Mononuclear cell (primary cell): ENCODE data around the gene CAPNS1. TPM values are rescaled to one million over a fixed set of nuclear protein-coding genes. Genes with fewer than 3 reads are reported as not detected.

Experiments used
- H3K27me3 ChIP-seq: 2 replicates; pipeline ENCODE4 v1.6.0; 2011; ENCODE audit warnings: low read length, control low read depth; ENCODE audit not compliant: insufficient read depth
- H3K4me1 ChIP-seq: 2 replicates; pipeline ENCODE4 v1.5.1; 2011; ENCODE audit warnings: mild to moderate bottlenecking, low read length, control low read depth; ENCODE audit not compliant: insufficient read depth
- H3K4me3 ChIP-seq: 2 replicates; pipeline ENCODE4 v1.5.1; 2011; ENCODE audit warnings: mild to moderate bottlenecking, low read length, moderate library complexity
- H3K9me3 ChIP-seq: 2 replicates; pipeline ENCODE4 v1.5.1; 2011; ENCODE audit warnings: low read depth, mild to moderate bottlenecking, control low read depth, low read length
- total RNA-seq: library from RNA; depleted of rRNA; stranded (reverse); fragments of >200 nt; gene quantifications from one replicate; pipeline ENCODE4 v1.2.3, GENCODE V29; 2012

CAPNS1 gene
- total RNA-seq, 1 donor = 227 TPM

DNA sequence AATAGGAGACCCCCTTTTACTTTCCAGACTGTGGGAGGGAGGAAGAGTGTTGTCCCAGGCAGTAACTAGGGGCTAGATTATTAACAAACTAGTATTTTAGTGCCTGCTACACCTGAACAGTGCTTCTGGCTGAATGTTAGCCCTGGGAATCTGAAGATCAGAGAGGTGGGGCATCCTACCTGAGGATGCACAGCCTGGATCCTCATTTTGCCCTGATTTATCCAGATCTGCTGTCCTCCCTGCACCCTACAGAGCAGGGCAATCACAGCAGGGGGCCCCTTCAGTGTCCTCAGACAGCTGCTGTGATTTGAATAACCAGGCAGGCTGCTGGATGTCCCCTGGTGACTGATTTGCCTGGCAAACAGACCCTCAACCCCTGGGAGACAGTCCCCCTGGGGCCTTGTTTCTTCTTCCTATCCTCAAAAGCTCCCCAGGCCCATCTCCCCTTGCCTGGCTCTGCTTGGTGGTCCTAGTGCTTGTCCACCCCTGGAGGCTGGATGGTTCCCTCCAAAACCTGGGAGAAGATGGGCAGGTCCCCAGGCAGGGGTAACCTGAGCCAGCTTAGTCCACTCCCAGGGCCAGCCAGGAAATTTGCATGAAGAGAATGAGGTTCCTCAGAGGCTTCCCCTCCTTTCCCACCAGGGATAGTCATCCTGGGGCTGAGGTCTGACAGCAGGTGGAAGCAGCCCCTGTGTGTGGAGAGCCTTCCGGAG lies 29.2 kb upstream of the CAPNS1 start, which contains the start of gene OVOL3:
OVOL3 (plus strand) TSS at position 657 of the 713 bp plus-strand sequence. CDS start 60 bp downstream, outside the sequence.
- Histone ChIP-seq H3K27me3 (no peaks in the 10 kb centered on the region), H3K4me1 (peaks cover 14% of the 10 kb centered on the region), H3K4me3 (no peak within 1 kb of the TSS), H3K9me3 (no peaks in the 10 kb centered on the region)

DNA sequence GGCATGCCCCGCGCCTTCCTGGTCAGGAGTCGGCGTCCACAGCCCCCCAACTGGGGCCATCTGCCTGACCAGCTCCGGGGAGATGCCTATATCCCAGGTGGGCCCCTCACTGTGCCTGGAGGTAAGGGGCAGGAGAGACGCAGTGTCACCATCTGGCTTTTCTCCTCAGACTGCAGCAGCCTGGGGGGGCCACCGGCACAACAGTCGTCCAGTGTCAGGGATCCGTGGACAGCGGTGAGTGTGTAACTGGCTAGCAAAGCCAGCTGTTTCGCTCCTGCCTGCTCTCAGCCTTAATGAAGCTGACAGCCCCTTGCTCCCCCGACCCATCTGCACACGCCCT lies 28.7 kb upstream of the CAPNS1 start:
- Histone ChIP-seq H3K27me3 (no peaks in the 10 kb centered on the region), H3K4me3 (no peak overlapping the region), H3K4me1 (peaks cover 19% of the 10 kb centered on the region), H3K9me3 (no peaks in the 10 kb centered on the region)

DNA sequence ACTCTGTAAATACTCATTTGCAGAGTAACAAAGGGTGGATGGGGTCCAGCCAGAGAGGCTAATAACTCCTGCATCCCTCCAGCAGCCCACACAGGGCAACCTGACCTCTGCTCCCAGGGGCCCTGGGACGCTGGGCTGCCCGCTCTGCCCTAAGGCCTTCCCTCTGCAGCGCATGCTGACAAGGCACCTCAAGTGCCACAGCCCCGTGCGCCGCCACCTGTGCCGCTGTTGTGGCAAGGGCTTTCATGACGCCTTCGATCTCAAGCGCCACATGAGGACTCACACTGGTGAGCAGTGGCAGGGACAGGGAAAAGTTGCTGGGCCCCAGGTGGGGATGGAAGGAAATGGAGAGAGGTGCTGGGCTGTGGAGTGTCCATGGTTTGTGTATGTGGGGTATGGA lies 27.2 kb upstream of the CAPNS1 start:
- no peaks in the 10 kb centered on the region for H3K27me3 ChIP-seq
- no peaks in the 10 kb centered on the region for H3K9me3 ChIP-seq
- H3K4me1 ChIP-seq = peaks cover 27% of the 10 kb centered on the region
- no peak overlapping the region for H3K4me3 ChIP-seq

DNA sequence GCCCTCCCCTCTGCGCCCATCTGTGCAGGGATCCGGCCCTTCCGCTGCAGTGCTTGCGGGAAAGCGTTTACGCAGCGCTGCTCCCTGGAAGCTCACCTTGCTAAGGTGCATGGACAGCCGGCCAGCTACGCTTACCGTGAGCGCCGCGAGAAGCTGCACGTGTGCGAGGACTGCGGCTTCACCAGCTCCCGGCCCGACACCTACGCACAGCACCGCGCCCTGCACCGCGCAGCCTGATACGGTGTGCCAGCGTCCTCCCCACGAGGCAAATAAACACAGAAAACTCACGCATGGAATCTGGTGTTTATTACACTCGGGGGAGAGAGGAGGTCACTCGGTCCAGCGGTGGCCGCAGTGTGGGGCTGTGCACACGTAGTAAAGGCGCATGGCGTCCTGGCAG lies 26.4 kb upstream of the CAPNS1 start:
- peak overlapping the region; percentile 71 for H3K4me3 ChIP-seq
- H3K9me3 ChIP-seq = no peaks in the 10 kb centered on the region
- no peaks in the 10 kb centered on the region for H3K27me3 ChIP-seq
- H3K4me1 ChIP-seq = peaks cover 27% of the 10 kb centered on the region

DNA sequence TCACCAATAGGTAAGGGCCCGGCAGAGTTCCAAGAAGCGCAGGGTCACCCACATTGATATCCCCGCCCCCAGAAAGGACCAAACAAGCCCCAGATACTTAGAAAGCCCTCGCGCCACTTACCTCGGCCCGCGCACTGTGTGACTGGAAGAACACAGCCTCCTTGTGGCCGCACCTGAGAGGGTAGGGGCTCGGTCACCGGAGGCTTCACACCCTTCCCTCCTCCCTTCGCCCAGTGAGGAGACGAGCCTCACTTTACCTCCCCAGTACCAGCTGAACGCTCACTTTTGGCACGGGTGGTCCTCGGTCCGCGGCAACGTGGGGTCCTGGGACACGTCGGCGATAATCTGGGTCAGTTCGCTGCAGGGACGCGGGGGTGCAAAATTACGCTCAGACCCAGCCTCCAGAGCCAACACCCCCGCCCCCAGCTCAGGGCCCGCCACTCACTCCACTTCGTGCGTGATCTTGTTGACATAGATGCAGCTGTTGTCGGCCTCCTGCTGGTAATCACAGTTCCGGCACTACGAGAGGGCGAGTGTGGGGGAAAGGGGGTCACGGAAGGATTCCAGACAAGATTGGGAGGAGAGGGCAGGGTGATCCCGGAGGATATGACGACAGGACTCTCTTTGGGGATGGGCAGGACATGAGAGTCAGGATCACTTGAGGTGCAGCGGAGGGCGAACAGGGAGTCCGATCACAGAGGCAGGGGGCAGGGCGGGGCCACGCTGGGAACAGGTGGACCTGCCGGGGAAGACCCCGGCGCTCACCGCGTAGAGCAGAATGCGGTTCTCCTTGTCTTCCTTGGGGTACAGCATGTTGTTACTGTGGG lies 25.8 kb upstream of the CAPNS1 start:
- H3K4me3 ChIP-seq = peak overlapping the region; percentile 71
- no peaks in the 10 kb centered on the region for H3K27me3 ChIP-seq
- no peaks in the 10 kb centered on the region for H3K9me3 ChIP-seq
- H3K4me1 ChIP-seq = peaks cover 27% of the 10 kb centered on the region

DNA sequence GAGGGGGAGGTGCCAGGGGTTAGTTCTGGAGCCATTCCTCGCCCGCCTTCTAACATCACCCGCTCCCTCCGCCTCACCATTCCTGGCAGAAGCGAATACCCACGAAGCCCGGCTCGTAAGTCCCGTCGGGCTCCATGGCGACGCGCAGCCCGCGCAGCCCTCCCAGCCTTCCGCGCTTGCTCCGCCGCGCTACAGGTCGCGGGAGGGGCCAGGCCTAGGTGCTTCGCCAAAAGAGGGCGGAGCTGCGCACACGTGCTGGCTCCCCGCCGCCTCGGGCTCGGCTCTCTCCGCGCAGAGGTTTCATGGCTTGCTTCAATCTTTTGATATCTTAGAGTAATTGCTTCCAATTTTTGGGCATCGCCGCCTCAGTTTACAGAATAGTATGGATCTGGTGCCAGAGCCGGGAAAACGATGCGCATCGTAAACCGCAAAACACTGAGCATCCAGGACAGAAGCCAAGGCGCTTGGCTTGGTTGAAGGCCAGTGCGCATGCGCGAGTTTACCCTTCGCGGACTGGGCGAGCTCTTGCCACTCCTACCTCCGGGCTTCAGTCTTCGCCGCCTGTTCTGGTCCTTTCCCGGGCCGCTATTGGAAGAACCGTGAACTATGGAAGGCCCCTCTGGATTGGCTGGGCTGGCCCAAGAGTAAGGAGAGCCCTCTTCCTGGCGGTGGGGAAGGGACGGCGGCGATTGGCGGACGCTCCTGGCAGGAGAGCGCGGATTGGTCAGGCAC lies 25.0 kb upstream of the CAPNS1 start, which contains the start of gene POLR2I:
POLR2I (minus strand) TSS at position 155 of the 732 bp plus-strand sequence; CDS start at position 136, 19 bp downstream.
- H3K9me3 ChIP-seq = no peaks in the 10 kb centered on the region
- no peaks in the 10 kb centered on the region for H3K27me3 ChIP-seq
- H3K4me3 ChIP-seq = peak within 1 kb of the TSS; percentile 71
- H3K4me1 ChIP-seq = peaks cover 27% of the 10 kb centered on the region

DNA sequence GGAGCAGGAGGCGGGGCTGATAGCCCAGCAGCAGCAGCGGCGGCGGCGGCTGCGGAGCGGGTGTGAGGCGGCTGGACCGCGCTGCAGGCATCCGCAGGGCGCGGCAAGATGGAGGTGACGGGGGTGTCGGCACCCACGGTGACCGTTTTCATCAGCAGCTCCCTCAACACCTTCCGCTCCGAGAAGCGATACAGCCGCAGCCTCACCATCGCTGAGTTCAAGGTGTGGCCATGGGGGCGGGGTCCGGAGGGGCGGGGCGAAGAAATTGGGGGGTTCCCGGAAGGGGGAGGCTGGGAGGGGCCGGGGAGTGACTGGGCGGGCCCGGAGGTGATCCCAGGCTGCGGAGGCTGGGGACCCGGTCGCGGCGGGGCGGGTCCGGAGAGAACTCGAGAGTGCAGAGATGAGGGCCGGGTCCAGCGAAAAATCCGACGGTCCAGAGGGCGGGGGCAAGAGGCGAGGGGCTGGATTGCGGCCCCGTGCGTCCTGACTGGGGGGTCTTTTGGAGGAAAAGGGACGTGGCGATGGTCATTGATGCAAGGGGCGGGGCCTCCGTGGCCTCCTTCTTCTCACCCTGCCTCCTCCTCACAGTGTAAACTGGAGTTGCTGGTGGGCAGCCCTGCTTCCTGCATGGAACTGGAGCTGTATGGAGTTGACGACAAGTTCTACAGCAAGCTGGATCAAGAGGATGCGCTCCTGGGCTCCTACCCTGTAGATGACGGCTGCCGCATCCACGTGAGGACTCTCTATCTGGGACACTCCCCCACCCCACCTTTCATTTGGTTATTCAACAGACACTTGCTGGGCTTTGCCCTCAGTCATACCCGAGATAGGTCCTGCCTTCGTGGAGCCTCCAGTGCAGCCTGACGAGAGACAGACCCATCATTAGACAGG lies 24.2 kb upstream of the CAPNS1 start, which contains the start of gene TBCB:
TBCB (plus strand) TSS at position 16 of the 891 bp plus-strand sequence; CDS start at position 109, 93 bp downstream.
- H3K4me3 ChIP-seq = peak within 1 kb of the TSS; percentile 71
- no peaks in the 10 kb centered on the region for H3K27me3 ChIP-seq
- no peaks in the 10 kb centered on the region for H3K9me3 ChIP-seq

DNA sequence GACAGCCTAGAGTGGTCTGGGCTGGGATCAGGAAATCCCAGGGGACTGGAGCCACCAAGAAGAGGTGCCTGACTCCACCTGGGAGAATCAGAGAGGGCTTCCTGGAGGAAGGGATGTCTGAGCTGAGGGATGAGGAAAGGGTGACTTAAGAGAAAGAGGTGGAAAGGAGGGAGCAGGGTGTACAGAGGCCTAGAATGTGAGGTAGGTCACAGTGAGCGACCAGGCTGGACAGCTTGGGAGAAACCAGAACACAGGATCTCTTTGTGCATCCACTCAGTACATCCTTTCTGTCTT lies 23.6 kb upstream of the CAPNS1 start:
- Histone ChIP-seq H3K9me3 (no peaks in the 10 kb centered on the region), H3K4me1 (peaks cover 27% of the 10 kb centered on the region), H3K4me3 (peak overlapping the region; percentile 71), H3K27me3 (no peaks in the 10 kb centered on the region)

More for the DNA sequence above, 24.2 kb upstream of the CAPNS1 start, which contains the start of gene TBCB:
- H3K4me1 ChIP-seq = peaks cover 27% of the 10 kb centered on the region

DNA sequence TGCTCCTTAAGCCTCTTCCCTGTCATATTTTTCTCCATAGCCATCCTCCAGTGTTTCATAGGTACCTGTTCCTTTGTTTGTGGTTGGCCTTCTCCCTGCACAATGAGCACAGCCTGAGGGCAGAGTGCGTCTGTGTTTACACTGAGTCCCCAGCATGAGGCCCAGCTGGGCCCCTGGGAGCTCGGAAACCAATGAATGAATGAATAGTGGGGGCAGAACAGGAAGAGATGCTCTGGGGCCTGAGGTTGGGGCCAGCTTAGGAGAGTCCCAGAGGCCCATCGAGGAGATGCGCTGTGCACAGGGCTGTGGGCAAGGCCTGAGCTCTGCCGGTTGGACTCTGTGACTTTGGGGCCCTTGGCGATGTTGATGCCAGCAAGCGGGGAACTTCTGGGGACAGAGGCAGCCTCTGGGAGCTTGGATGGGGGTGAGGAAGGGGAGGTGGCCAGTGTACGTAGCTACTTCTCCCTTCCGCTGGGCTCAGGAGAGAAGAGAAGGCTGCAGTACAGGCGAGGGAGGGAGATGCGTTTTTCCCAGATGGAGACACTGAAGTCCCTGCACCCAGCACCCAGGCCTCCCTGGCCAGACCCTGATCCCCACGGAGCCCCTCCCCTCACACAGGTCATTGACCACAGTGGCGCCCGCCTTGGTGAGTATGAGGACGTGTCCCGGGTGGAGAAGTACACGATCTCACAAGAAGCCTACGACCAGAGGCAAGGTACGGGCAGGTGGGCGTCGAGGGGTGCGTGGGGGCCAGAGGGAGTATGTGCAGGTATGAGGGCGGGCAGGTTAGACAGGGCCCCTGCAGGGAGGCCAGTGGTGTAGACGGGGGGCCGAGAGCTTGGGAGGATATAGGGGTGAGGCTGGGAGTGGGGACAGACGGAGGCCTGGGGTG lies 19.5 kb upstream of the CAPNS1 start:
- Histone ChIP-seq H3K4me3 (no peak overlapping the region), H3K9me3 (no peaks in the 10 kb centered on the region), H3K4me1 (peaks cover 13% of the 10 kb centered on the region), H3K27me3 (no peaks in the 10 kb centered on the region)

DNA sequence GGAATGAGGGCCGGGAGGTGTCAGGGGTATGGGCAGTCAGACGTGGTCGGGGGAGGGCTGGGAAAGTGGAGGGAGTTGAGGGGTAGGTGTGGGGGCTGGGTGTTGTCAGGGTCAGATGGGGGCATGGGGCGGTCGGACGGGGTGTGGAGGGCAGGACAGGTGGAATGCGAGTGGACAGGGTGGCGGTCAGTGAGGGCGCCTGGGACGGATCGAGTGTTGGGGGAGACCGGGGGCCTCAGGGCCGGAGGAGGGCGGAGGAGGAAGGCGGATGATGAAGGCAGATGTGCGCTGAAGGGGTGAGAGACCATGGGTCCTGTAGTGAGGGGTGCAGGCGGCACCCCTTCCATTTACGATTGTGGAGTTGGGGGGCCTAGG lies 18.9 kb upstream of the CAPNS1 start:
- H3K9me3 ChIP-seq = no peaks in the 10 kb centered on the region
- peaks cover 11% of the 10 kb centered on the region for H3K4me1 ChIP-seq
- H3K4me3 ChIP-seq = no peak overlapping the region
- no peaks in the 10 kb centered on the region for H3K27me3 ChIP-seq

DNA sequence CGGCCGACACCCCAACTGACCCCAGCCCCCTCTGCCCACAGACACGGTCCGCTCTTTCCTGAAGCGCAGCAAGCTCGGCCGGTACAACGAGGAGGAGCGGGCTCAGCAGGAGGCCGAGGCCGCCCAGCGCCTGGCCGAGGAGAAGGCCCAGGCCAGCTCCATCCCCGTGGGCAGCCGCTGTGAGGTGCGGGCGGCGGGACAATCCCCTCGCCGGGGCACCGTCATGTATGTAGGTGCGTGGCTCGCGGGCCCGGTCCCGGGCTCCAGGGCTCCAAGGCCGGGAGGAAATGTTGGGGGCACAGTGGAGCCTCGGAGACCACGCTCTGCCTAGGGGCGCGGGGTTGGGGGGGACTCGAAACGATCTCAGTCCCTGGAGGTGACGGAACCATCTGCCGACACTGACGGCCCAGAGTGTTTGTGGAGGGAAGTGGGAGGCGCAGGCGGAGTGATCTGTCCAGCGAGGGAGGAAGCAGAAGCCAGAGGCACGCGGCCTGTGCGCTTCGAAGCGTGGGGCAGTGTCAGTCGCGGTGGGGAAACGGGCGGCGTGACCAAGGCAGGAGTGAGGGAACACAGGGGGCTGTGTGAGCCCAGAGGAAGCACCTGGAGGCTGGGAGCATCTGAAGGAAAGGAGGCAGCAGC lies 18.3 kb upstream of the CAPNS1 start:
- Histone ChIP-seq H3K9me3 (no peaks in the 10 kb centered on the region), H3K4me3 (no peak overlapping the region), H3K27me3 (no peaks in the 10 kb centered on the region)

DNA sequence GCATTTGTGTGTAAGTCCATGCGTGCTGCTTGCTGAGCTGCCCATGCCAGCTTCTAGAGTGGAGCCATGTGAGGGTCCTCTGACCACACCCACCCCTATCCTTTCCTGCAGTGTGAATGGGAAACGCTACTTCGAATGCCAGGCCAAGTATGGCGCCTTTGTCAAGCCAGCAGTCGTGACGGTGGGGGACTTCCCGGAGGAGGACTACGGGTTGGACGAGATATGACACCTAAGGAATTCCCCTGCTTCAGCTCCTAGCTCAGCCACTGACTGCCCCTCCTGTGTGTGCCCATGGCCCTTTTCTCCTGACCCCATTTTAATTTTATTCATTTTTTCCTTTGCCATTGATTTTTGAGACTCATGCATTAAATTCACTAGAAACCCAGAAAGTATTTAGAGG lies 14.3 kb upstream of the CAPNS1 start:
- no peaks in the 10 kb centered on the region for H3K9me3 ChIP-seq
- no peak overlapping the region for H3K4me3 ChIP-seq
- H3K4me1 ChIP-seq = peaks cover 27% of the 10 kb centered on the region
- no peaks in the 10 kb centered on the region for H3K27me3 ChIP-seq

More for the DNA sequence above, 18.3 kb upstream of the CAPNS1 start:
- peaks cover 4% of the 10 kb centered on the region for H3K4me1 ChIP-seq

DNA sequence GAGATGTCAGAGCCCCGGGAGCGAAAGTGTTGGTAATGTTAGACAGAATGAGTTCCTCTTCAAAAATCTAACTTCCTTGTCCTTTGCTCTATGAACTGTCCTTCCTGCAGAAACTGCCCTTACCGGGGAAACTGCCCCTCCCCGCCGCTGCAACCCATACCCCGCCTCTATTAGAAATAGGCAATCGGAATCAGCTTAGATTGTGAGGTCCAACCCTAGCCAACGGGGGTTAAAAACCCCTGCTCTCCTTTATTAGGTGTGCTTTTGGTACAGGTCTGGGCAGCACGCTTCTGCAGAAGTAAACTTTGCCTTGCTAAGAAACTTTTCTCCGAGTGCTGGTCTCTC lies 11.5 kb upstream of the CAPNS1 start:
- Histone ChIP-seq H3K4me3 (peak overlapping the region; percentile 54), H3K9me3 (no peaks in the 10 kb centered on the region), H3K4me1 (peaks cover 53% of the 10 kb centered on the region), H3K27me3 (no peaks in the 10 kb centered on the region)
